Stimulated activated CD8-positive, alpha-beta memory T cell treated with anti-CD3 and anti-CD28 coated beads, Interleukin-15, amount 100 ng/mL, for 4 hours (primary cell): ENCODE results near the gene BCL10.

ENCODE experiments used
- DNase-seq, 2 donors: peaks; one replicate each; pipeline ENCODE4 v3.0.0-alpha.2; 2020; ENCODE audit warnings: low read depth in 2 of 2

Gene BCL10

DNA sequence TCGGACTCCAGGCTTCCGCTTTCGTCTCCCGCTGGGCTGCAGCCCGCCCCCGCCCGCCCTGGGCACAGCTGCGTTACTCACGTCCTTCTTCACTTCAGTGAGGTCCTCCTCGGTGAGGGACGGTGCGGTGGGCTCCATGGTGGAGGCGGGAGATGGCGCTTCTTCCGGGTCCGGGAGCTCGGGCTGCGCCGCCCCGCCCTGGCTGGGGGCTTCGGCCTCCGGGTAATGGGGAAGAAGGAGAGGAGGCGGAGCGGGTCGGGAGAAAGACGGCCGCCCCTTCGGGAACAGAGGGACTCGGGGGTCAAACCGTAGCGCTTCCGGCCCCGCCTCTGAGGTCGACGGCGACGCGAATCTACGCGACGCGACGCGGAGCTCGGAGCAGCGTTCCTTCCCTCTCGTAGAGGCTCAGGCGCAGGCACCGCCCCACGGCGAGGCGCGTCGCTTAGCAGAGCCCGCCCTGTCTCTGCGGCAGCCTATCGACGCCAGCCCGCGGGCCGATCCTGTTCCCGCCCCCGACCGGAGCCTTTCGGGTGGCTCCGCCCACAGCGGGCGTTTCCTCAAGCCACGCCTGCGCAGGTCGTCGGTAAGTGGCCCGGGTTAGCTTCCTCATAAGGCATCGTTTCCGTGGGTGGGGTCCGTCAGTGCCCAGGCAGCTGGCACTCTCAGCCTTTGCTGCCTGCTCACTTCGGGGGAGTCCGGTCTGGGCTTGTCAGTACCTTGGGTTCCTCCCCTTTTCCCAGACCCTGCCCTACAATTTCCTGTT lies at the start of gene BCL10:
TSS of gene BCL10 (minus strand) at position 418 of the 763 bp plus-strand sequence. CDS start at position 138, 280 bp downstream.
- peak; percentile 93 to 96 for DNase-seq

DNA sequence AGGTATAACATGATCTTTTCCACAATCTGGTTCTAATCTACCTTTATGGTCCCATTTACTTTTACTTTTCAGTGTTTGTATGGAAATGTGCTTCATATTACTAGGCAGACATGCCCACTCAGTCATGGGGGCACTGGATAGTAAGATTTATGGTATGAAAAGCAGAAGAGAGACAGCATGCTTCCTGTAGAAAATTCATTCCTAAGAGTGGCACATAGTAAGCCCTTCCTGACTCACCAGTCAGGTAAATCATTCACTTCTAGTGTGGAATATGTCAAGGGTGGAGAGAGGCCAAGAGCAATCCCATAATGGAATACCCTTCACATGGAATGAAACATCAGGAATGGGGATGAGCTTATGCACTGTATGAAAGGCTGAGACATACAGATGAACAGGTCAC lies 49.5 kb upstream of the BCL10 start:
- no peak for DNase-seq

DNA sequence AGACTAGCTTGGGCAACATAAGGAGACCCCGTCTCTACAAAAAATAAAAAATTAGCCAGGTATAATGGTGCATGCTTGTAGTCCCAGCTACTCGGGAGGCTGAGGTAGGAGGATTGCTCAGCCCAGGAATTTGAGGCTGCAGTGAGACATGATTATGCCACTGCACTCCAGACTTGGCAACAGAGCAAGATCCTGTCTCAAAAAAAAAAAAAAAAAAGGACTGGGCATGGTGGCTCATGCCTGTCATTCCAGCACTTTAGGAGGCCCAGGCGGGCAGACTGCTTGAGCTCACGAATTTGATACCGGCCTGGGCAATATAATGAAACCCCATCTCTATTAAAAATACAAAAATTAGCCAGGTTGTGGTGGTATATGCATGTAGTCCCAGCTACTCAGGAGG lies 47.3 kb upstream of the BCL10 start:
- no peak for DNase-seq

DNA sequence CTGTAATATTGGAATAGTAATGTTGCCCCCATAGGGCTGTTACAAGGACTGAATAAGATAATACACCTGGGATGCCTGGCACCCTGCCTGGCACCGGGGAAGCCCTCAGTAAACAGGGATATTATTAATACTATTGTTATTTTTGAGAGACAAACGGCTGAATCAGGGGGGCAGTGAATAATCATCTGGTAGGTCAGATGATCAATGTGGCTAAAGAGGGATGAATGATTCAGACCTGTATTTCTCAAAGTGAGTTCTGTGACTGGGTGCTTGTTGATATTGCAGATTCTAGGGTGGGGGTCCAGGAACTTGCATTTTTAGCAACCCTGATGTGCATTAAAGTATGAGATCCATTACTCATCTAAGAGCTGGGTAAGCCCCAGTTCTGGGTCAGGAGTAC lies 46.2 kb upstream of the BCL10 start:
- no peak for DNase-seq

DNA sequence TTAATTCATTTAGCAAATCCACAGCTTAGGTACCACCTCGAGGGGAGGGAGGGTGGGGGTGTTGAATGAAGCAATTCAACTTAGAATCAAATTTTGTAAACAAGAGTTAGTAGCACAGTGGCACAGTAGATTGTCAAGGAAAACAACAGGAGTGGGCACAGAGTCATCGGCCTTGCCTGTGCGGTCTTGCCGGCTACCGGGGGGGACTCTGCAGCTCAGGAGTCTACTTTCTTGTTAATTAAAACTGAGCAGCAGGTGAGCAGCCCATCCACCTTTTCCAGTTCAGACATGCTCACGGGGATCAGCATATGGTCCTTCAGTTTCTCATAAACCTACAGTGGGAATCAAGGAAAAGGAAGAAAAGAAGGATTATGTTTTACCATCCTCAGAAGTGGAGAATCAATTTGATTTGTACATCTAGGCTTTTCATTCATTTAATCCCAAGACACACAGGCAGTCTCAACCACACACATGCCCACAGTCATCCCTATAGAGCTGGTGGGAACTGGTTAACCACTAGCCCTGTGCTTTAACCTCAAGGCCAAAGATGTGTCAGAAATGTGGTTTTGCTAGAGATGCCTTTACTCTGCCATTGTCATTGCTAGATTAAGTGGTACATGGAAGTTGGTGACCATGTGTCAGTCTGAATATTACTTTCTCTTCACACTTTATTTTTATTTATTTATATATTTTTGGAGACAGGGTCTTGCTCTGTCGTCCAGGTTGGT lies 45.0 kb upstream of the BCL10 start:
- DNase-seq: no peak

DNA sequence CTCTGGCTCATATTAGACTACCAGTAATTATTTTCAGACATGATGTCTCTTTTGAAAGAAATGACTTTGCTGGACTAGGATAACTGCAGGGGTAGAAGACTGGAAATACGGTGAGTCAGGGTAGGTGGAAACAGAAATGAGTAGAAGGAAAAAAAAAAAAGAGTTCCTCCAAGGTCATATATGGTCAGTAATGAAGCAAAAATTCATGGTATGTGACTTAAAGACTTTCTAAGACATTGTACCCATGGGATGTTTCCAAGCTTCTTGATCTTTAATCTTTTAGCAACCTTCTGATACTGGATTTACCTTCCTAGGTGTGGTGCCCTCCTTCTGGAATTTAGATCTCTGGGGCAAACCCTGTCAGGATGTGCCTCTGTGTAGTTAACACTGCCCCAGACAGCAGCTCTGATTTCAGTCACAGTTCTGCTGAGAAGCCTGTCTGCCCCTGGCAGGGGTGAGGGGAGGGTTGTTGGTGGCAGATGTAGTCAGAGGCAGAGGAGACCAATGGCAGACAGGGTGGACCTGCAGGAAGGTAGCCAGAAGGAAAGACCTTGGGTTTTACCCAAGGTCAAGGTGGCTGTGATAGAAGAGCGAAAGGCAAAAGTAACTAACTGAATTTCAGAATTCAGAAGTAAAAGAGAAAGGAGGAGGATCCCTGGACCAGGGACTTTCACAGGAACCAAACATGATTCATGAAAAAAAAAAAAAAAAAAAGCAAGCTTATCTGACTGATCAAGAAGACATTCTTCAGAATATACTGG lies 44.1 kb upstream of the BCL10 start:
- no peak for DNase-seq

DNA sequence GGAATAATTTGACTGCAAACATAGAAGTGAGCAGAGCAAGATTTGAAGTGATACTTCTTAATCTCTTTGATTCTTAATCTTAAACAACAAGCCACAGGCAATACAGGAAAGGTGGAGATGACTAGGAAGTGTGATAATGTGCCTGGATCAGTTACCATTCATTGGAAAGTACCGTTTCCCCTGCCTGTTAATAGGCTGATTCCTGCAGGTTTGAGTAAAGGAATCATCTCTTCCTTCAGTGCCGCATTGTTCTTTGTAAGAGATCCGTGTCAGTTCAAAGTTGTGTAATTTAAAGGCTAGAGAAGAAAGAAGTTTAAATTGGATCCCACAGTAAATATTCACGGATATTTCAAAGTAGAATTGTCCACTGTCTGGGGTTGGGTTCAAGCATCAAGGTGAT lies 43.5 kb upstream of the BCL10 start:
- DNase-seq: no peak

DNA sequence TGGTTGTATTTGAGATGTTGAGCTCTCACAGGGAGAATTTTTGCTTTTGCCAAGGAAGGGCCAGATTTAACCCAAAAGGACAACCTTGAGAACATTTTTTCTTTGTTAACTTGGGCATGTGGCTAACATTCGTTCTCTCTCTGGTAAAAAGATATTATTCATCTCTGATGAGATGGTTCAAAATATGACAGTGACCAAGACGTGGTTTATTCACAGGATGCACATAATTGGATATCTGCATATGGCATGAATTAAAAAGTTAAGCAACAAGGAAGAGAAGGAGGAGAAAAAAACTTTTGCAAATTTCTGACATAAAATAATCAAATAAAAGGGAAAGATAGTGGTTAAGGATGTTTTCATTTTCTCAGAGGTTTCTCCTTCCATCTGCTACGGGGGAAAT lies 43.1 kb upstream of the BCL10 start:
- no peak for DNase-seq

DNA sequence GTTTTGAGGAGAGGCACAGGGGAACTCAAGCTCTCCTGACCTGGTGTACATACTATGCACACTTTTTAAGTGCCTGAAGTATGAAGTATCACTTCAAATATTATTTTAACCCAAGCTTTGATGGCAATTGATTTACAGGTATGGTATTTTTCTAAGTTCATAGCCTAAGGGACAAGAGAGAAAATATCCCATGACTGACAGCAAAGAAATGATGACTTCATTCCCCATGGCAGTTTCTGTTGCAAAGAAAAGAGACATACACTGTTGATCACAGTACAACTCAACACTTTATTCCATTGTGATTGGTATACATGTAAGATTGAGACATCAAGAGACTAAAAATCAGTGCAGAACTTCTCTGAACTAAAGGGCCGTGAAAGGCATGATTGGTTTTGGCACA lies 41.8 kb upstream of the BCL10 start:
- no peak for DNase-seq

DNA sequence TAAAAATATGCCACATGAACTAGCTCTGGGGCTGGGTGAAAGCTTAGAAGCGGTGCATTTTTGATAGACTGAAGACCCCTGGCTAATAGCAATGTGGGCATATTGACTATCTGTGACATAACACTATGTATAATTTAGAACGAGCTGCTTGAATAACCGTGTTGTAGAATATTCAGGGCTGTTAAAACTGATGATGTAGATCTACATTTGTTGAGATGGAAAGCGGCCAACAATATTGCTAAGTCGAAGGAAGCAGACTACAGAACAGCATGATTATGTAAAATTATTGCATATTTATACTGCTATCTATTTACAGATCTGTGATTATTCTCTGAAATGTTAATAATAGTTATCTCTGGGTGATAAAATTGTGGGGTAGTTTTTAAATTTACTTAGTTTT lies 41.1 kb upstream of the BCL10 start:
- DNase-seq: no peak

DNA sequence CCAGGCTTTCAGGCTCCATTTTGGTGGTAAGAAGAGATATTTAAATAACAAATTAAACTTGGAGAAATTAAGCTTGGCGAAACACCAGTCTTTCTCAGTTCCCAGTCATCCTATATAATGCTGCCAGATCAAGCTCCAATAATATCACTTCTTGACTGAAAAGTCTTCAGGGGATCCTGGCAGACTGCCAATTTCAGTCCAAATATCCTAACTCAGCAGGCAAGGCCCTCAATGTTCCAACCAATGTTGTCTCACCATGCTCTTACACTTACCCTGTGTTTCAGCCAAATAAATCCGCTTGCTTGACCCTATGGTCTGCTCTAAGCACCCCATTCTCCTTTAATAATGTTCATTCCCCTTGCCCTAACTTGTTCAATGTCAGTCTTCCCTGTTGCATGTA lies 39.9 kb upstream of the BCL10 start:
- DNase-seq: no peak

DNA sequence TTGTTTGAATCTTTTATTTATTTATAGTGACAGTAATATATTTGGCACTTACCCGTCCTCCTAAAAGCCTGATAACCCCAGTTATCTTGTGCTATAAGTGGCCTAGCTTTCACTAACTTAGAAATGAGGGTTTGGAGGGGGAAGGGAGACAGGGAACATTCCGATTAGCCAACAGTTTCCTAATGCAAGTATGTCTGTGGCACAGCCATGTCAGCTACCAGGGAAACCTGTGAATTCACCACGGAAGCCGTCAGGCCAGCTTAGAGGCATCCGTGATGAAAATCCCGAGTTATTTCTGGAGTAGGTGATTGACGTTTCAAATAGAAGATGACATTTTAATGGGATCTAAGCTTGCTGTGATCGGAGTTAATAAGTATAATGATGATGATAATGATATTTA lies 39.4 kb upstream of the BCL10 start:
- DNase-seq: no peak

DNA sequence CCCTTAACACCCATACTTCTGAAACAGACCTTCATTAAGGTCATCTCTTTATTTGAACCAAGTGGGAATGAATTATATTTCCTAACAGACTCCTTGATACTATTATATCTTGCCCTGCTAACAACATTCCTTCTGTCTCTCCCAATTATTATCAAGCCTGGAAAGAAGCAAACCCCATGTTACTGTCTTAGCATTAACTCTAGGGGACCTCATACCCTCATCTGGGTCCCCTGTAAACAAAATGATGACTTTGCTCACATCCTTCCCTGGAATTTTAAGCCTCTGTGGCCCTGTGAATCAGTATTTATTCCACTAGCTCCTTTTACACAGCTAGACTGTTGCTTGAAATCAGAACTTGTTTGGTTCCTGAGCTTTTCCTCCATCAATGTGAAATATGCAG lies 38.3 kb upstream of the BCL10 start:
- no peak for DNase-seq

DNA sequence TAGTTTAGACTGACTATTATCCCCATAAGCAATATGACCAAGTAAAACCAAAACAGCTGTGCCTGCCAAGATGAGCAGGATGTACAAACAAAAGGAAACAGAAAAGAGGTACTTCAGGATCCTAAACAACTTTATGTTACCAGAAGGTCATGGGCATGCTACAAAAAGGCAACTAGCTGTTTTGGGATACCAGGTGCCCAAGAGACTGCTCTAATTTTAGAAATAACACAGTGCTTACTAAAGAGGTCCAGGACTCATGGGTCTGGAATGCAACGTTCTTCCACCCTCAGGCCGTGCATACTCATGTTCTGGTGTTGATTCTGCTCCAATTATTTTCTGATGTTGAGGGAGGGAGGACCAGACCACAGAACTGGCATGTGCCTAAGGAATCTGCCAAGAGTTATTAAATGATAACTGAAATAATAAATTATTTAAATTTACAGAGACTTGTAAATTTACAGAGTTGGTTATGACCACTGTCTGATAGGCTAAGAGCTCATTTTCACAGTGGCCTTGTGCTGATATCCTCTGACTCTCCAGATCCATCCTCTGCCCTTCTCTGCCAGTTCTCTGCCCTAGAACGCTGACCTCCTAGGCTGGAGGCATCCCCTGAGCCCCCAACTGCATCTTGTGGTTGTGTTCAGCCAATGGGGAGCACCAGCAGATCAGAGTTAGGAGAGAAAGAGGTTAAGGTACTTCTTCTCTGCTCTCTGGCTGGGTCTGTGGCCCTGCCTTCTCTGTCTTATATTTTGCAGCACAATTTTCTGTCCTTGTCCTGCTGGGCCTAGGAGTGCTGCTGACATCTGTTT lies 37.7 kb upstream of the BCL10 start:
- no peak for DNase-seq

DNA sequence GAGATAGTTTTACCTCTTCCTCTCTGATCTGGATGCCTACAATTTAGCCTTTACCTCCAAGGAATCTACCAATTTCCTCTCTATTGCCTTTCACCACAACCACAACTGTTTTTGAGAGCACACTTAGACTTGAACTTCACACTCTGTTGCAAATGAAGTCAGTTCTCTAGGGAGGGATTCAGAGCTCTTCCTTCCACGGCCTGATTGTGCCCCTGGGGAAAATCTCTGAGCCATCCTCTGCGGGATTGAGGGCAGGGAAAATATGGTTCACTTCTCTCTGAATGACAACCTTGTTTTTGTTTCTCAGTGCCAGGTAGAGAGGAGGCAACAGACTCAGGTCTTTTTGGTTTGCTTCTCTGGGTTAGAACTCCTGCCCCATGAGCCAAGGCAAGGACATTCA lies 35.4 kb upstream of the BCL10 start:
- no peak for DNase-seq

DNA sequence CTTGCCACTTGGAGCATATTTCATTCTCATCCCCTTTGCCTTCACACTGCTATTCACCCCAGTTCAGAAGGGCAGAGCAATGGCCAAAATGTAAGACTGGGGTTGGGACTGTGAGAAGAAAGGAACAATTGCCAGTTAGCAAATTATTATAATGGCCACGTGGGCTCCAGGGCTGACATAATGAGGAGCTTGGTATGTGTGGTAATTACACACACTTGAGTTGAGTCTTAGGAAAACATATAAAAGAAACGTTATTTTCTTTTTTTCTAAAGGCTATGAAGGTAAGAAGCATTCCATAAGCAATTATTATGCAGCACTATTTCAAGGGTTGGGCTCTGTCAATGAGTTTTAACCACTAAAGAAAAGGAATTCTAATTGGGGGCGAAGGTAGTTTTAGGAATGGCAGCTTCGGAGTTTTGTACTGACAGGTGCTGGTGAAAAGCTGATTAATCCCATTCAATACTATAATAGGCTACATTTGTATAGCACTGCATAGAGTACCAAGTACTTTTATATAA lies 32.5 kb upstream of the BCL10 start:
- DNase-seq: no peak

DNA sequence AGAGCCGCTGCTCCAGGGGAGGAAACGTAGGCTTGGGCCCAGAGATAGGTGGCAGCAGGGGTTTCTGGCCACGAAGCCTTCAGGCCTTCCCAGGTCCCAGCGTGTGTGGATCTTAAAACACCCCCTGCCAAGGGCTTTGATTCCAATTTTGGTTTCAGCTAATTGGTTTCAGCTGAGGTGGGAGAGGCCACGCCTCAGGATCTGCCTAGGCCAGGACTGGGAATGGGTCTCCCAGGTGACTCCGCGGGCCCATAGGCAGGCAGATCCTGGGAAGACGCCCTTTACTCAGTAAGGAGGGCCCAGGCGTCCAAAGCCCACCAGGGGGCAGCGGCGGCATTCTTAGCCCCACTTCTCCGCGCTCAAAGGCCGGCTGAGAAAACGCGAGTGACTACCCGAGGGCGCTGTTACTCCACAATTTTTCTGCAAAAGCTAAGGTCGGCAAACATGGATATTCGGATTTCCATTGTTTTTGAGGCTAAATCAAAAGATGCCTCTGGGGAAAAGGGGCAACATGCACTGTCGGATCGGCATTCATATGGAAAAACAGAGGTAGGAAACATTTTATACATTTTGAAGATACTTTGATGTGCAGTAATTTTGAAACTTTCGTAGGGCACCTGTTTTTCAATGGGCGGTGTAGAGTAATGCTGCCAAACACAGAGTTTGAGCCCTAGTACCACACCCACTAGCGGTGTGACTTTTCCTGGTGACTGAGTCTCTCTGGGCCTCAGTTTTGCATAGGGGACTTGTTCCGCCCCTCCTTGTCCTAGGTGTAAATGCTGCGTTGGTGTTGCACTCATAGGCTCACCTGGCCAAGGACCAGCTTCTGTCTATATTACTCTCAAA lies 31.8 kb upstream of the BCL10 start:
- peak; percentile 31 to 33 for DNase-seq

DNA sequence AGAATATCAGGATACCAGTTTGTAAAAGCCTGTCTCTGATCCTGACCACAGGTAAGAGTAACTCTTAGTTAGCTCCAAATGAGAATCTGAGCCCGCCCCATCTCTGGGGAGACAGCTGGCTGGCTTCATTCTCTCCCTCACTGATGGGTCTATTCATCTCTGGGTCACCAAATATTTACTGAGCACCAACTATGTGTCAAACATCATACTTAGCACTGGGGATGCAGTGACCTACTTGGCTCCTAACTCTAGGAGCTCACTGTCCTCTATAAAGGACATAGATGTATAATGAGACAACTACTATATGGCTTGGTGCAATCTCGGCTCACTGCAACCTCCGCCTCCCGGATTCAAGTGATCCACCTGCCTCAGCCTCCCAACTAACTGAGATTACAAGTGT lies 29.8 kb upstream of the BCL10 start:
- DNase-seq: no peak

DNA sequence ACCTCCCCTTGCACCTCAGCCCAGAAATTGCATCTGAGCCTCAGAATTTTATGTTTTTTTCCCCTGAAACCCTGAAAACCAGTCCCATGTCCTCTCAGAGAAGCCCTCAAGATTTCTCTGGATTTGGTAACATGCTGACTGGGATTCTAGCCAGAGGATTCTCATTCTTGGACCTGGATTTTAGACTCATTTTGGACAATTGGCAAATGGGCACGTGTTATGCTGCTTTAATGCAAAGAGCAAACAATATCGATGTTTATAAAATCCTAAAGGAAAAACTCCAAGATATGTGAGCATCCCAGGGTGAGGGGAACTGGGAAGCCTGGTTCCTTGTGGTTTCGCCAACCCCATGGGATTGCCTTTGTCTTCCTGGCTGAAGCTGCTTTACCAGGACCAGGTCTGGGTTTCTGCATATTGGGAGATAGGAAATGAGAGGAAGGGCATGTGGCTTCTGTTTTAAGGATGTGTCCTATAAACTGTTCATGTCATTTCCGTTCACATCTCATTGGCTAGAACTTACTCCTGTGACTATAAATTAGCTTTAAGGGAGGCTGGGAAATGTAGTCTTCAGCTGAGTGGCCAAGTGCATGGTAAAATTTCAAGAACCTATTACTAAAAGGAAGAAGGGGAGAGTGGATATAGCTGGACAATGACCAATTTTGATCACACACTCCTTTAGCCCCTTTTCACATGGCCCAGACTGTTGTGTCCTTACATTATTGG lies 27.2 kb upstream of the BCL10 start:
- no peak for DNase-seq

DNA sequence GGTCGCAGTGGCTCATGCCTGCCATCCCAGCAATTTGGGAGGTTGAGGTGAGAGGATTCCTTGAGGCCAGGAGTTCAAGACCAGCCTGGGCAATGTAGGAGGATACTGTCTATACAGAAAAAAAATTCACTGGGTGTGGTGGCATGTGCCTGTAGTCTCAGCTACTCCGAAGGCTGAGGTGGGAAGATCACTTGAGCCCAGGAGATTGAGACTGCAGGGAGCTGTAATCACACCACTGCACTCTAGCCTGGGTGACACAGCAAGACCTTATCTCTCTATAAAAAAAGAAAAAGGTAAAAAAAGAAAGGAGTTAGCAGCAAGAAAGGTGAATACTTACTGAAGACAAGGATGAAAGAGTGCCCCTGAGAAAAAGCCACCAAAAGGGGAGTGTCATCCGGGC lies 23.7 kb upstream of the BCL10 start:
- DNase-seq: no peak
